Lower leg skin (tissue), 4 donors: ENCODE results near the gene LHX3. TPM values are rescaled to one million over a fixed set of nuclear protein-coding genes. Genes with fewer than 3 reads are reported as not detected.

Experiments used
- DNase-seq, 2 donors: peaks; one replicate each; pipeline ENCODE4 v3.0.0-alpha.2; 2019; ENCODE audit warnings: low spot score in 2 of 2
- H3K4me3 ChIP-seq: fragments of 200-600 bp; sonication (generic); 2 replicates; pipeline ENCODE4 v1.5.1; 2017; ENCODE audit warnings: mild to moderate bottlenecking, low read depth; ENCODE audit not compliant: poor library complexity, severe bottlenecking
- POLR2A ChIP-seq, 2 donors: fragments of 450-650 bp; IDR thresholded peaks; one replicate each; pipeline ENCODE4 v1.6.1; 2016 to 2017; ENCODE audit warnings: antibody characterized with exemption in 2 of 2, mild to moderate bottlenecking in 1 of 2, moderate library complexity in 1 of 2
- WGBS, 2 donors: methylation state at CpG; one replicate each; pipeline ENCODE4 v1.1.5; 2018; 5-methylcytosine and 5-hydroxymethylcytosine counted together
- intact Hi-C: fragments of 100-400 bp; cut with DNase I; formaldehyde crosslinking; loops from one replicate; pipeline ENCODE4 v1.15.0; 2023; ENCODE audit warnings: low total_unique reads
- total RNA-seq, 4 donors: library from RNA; depleted of rRNA; stranded (reverse); fragments of >200 nt; gene quantifications; one replicate each; pipeline ENCODE4 v1.1.0, GENCODE V29; 2016
- TF ChIP-seq, protein P1 (sequence below), 3 donors: fragments of 450-650 bp; IDR thresholded peaks; one replicate each; pipeline ENCODE4 v1.5.1; 2016; ENCODE audit warnings: antibody characterized with exemption in 3 of 3, mild to moderate bottlenecking in 3 of 3, moderate library complexity in 2 of 3

Gene LHX3
- total RNA-seq, 4 donors from 2014 or later, result 0.42 TPM; not detected in 3

DNA sequence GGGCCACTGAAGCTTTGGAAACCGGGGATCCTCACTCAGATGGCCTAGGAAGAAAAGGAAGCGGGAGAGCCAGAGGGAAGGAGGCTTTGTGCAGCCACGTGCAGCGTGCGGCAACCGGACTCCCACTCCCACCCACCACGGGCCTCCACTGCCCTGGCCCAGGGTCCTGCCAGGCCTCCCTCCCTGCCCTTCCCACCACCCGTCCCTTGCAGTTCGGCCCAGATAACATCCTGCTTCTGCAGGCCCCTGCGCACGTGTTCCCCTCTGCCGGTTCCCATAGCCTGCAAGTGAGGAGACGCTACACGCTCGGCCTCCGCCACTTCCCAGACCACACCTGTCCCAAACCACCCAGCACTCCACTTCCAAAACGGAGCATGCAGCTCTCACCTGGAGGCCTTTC lies 4.3 kb upstream of the LHX3 start:
- no peak overlapping the region for H3K4me3 ChIP-seq
- WGBS, 2 donors, result 92 to 97% methylated on average over 16 to 17 of the region's 17 CpGs
- intact Hi-C loops, result no loop called here
- no peak for DNase-seq
- TF ChIP-seq POLR2A (IDR thresholded peaks at IDR 0.05), result no peak
- TF ChIP-seq, protein P1, sequence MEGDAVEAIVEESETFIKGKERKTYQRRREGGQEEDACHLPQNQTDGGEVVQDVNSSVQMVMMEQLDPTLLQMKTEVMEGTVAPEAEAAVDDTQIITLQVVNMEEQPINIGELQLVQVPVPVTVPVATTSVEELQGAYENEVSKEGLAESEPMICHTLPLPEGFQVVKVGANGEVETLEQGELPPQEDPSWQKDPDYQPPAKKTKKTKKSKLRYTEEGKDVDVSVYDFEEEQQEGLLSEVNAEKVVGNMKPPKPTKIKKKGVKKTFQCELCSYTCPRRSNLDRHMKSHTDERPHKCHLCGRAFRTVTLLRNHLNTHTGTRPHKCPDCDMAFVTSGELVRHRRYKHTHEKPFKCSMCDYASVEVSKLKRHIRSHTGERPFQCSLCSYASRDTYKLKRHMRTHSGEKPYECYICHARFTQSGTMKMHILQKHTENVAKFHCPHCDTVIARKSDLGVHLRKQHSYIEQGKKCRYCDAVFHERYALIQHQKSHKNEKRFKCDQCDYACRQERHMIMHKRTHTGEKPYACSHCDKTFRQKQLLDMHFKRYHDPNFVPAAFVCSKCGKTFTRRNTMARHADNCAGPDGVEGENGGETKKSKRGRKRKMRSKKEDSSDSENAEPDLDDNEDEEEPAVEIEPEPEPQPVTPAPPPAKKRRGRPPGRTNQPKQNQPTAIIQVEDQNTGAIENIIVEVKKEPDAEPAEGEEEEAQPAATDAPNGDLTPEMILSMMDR (IDR thresholded peaks at IDR 0.05), result no peak

DNA sequence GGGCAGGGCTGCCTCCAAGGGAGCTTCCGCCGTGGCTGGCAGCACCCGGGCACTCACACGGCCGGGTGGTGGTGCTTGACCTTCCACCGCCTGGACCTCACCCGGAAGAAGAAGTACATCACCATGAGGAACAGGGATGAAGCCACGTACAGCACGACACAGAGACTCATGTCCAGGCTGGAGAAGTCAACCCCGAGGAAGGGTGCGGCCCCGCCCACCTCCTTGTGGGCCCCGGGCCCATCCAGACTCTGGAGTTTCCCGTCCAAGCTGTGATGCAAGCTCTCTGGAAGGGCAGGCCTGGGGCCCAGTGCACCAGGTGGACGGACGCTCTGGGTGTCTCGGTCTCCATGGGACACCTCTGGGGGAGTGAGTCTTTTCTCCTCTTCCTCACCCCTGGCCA lies 3.7 kb upstream of the LHX3 start:
- intact Hi-C loops, result no loop called here
- no peak overlapping the region for H3K4me3 ChIP-seq
- WGBS, 2 donors, result 78 to 80% methylated on average over 17 of the region's 17 CpGs
- TF ChIP-seq, protein P1 (IDR thresholded peaks at IDR 0.05), result no peak
- no peak for TF ChIP-seq POLR2A (IDR thresholded peaks at IDR 0.05)
- no peak for DNase-seq

DNA sequence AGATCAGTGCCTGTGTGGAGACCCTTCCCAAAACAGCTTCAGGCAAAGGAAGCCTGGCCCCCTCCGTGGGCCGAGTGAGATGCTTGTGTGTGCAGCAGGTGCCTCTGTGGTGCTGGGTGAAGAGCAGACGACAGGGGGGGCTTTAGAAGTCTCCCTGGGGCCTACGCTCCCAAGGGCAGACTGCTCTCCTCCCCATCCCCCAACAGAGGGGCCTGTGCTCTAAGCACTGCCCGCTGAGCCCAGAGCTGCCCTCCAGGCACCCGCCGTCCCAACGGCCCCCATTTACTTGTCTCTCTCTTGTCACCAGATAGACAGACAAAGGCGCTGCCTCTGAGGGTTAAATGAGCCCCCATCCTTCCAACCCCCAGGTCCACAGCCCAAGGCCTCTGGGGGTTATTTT lies 2.7 kb upstream of the LHX3 start:
- no peak for DNase-seq
- 84 to 91% methylated on average over 9 of the region's 9 CpGs for WGBS, 2 donors
- intact Hi-C loops, result no loop called here
- no peak overlapping the region for H3K4me3 ChIP-seq
- TF ChIP-seq, protein P1 (IDR thresholded peaks at IDR 0.05), result no peak
- no peak for TF ChIP-seq POLR2A (IDR thresholded peaks at IDR 0.05)

DNA sequence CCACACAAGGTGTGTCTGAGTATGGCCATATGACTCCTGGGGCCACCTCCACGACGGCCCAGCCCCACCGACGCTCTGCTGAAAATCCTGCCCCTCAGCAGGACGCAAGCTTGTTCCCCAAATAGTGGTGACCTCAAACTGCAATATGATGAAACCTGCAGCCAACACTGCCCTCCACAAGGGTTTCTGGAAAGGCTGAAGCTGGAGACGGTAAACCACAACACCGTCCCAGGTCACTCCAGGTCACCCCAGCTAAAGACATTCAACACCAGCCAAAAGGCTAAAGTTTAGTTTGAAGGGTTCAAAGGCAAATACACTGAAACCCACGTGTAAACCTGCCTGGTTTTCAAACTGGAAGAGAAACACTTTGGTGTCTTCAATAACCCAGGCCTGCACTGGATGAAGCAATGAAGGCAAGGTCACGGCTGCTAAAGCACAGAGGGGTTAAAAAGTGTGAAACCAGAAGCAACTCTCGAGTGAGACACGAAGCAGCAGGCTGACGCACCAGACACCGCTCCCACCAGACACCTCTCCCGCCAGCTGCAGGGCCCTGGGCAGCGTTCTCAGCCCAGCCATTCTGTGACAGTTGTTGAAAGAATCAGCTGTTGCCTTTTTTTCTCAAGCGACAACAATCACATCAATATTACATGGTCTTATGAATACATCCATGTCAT lies 1.8 kb upstream of the LHX3 start:
- TF ChIP-seq, protein P1 (IDR thresholded peaks at IDR 0.05), result no peak
- no peak for TF ChIP-seq POLR2A (IDR thresholded peaks at IDR 0.05)
- intact Hi-C loops, result no loop called here
- WGBS, 2 donors, result 78 to 85% methylated on average over 16 of the region's 16 CpGs
- DNase-seq, result no peak
- no peak overlapping the region for H3K4me3 ChIP-seq

DNA sequence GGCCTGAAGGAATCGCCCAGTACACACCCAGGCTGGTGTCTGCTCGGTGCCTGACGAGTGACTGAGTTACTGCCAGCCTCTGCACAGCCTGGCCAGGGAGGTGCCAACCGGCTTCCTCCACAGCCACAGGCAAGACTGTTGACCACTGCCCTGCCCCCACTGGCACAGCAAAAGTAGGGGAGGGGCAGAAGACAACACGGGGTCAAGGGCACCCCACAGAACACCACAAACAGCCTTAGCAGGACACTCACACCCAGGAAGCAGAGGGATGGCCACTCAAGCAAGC lies 722 bp upstream of the LHX3 start:
- H3K4me3 ChIP-seq, result no peak overlapping the region
- WGBS, 2 donors, result 74% methylated on average over 5 of the region's 5 CpGs; no CpG with 5 or more reads in 1 of the 2 donors
- intact Hi-C loops, result no loop called here
- TF ChIP-seq, protein P1 (IDR thresholded peaks at IDR 0.05), result no peak
- TF ChIP-seq POLR2A (IDR thresholded peaks at IDR 0.05), result no peak
- no peak for DNase-seq
